Body of pancreas (tissue), 4 donors: ENCODE results near the gene MRRF. TPM values are rescaled to one million over a fixed set of nuclear protein-coding genes. Genes with fewer than 3 reads are reported as not detected.

Experiments used
- ATAC-seq: fragments of 150-250 bp; one replicate; pipeline ENCODE4 v1.9.1; 2016
- DNase-seq, 4 donors: peaks; one replicate each; pipeline ENCODE4 v3.0.0-alpha.2; 2019
- H3K27ac ChIP-seq, 4 donors: fragments of 200-600 bp; sonication (generic); 1 replicate in 3 of 4; 2 replicates in 1 of 4; pipeline versions ENCODE4 v1.5.1 to v1.6.1; 2016 to 2019; ENCODE audit warnings: mild to moderate bottlenecking in 1 of 4, mixed read lengths in 1 of 4, moderate library complexity in 1 of 4
- H3K27me3 ChIP-seq, 2 donors: fragments of 200-600 bp; sonication (generic); one replicate each; pipeline ENCODE4 v1.6.0; 2016; ENCODE audit warnings: mild to moderate bottlenecking in 1 of 2
- H3K36me3 ChIP-seq, 2 donors: fragments of 200-600 bp; sonication (generic); replicated peaks in 1 of 2; 2 replicates each; pipeline ENCODE4 v1.5.1; 2016; ENCODE audit warnings: low read depth in 2 of 2; ENCODE audit not compliant: insufficient read depth in 1 of 2
- H3K4me1 ChIP-seq: fragments of 200-600 bp; sonication (generic); one replicate; pipeline ENCODE4 v1.6.0; 2016
- H3K4me3 ChIP-seq, 2 donors: fragments of 200-600 bp; sonication (generic); 1 replicate in 1 of 2; 2 replicates in 1 of 2; pipeline ENCODE4 v1.5.1; 2016 to 2019
- H3K9me3 ChIP-seq, 3 donors: fragments of 200-600 bp; sonication (generic); 1 replicate in 2 of 3; 2 replicates in 1 of 3; pipeline ENCODE4 v1.5.1; 2016
- CTCF ChIP-seq, 7 experiments: fragments of 450-650 bp in 4 of 7; fragments of 200-600 bp in 3 of 7; sonication (generic) in 3 of 7; IDR thresholded peaks; one replicate each; pipeline ENCODE4 v1.5.1; 2016 to 2019; ENCODE audit warnings: antibody characterized with exemption in 7 of 7
- POLR2A ChIP-seq, 3 donors: fragments of 450-650 bp; IDR thresholded peaks; one replicate each; pipeline ENCODE4 v1.6.1; 2016; ENCODE audit warnings: antibody characterized with exemption in 3 of 3, mild to moderate bottlenecking in 2 of 3
- WGBS, 2 donors: methylation state at CpG; one replicate each; pipeline ENCODE4 v1.1.5; 2017; 5-methylcytosine and 5-hydroxymethylcytosine counted together
- intact Hi-C: fragments of 100-400 bp; cut with DNase I; formaldehyde crosslinking; loops from one replicate; pipeline ENCODE4 v1.15.1; 2023
- small RNA-seq: library from RNA; depleted of rRNA; stranded (forward); fragments of <200 nt; gene quantifications from one replicate; pipeline ENCODE3, GENCODE V24; 2016
- total RNA-seq, 2 donors: library from RNA; depleted of rRNA; stranded (reverse); fragments of >200 nt; gene quantifications; one replicate each; pipeline ENCODE4 v1.1.0, GENCODE V29; 2016

Gene MRRF
- total RNA-seq, 2 donors from 2014 or later = 11.9 to 13.5 TPM

- no peak overlapping the region for H3K4me3 ChIP-seq
- H3K27me3 ChIP-seq = no peaks in the 10 kb centered on the region
- peaks cover 24% of the 10 kb centered on the region for H3K4me1 ChIP-seq
- no peaks in the 10 kb centered on the region for H3K36me3 ChIP-seq
- WGBS, 2 donors = 79 to 88% methylated on average over 22 of the region's 24 CpGs
- no peaks in the 10 kb centered on the region for H3K9me3 ChIP-seq
- no peak overlapping the region for H3K27ac ChIP-seq
- TF ChIP-seq CTCF (IDR thresholded peaks at IDR 0.05) = no peak
- no peak for TF ChIP-seq POLR2A (IDR thresholded peaks at IDR 0.05)
- ATAC-seq (no peak), DNase-seq (no peak)
- intact Hi-C loops = no loop called here
These were observed 112.8 kb downstream of the MRRF start for GRCh38 chr9:122377241-122378164.

GRCh38 chr9:122378236-122378635, 113.6 kb downstream of the MRRF start:
- no peaks in the 10 kb centered on the region for H3K9me3 ChIP-seq
- no peak overlapping the region for H3K4me3 ChIP-seq
- no peak for DNase-seq
- TF ChIP-seq CTCF (IDR thresholded peaks at IDR 0.05) (no peak), POLR2A (IDR thresholded peaks at IDR 0.05) (no peak)
- H3K36me3 ChIP-seq = no peaks in the 10 kb centered on the region
- intact Hi-C loops = no loop called here
- no peak overlapping the region for H3K27ac ChIP-seq
- H3K27me3 ChIP-seq = no peaks in the 10 kb centered on the region
- WGBS, 2 donors = 73 to 95% methylated on average over 4 to 8 of the region's 8 CpGs
- H3K4me1 ChIP-seq = peaks cover 24% of the 10 kb centered on the region
- no peak for ATAC-seq

GRCh38 chr9:122379340-122379739, 114.7 kb downstream of the MRRF start:
- intact Hi-C loops = no loop called here
- DNase-seq (no peak), ATAC-seq (no peak)
- Histone ChIP-seq H3K9me3 (no peaks in the 10 kb centered on the region), H3K4me3 (no peak overlapping the region), H3K27ac (no peak overlapping the region), H3K27me3 (no peaks in the 10 kb centered on the region), H3K4me1 (peaks cover 24% of the 10 kb centered on the region), H3K36me3 (no peaks in the 10 kb centered on the region)
- 50 to 81% methylated on average over 1 of the region's 1 CpG for WGBS, 2 donors
- TF ChIP-seq POLR2A (IDR thresholded peaks at IDR 0.05) (no peak), CTCF (IDR thresholded peaks at IDR 0.05) (no peak)

GRCh38 chr9:122380293-122380692, 115.6 kb downstream of the MRRF start:
- H3K27me3 ChIP-seq = no peaks in the 10 kb centered on the region
- ATAC-seq (no peak), DNase-seq (no peak)
- H3K4me3 ChIP-seq = no peak overlapping the region
- TF ChIP-seq CTCF (IDR thresholded peaks at IDR 0.05) (no peak), POLR2A (IDR thresholded peaks at IDR 0.05) (no peak)
- no peak overlapping the region for H3K27ac ChIP-seq
- H3K9me3 ChIP-seq = no peaks in the 10 kb centered on the region
- no peaks in the 10 kb centered on the region for H3K36me3 ChIP-seq
- intact Hi-C loops = no loop called here
- H3K4me1 ChIP-seq = peaks cover 18% of the 10 kb centered on the region
- 92 to 95% methylated on average over 4 of the region's 4 CpGs for WGBS, 2 donors

Small RNA genes within 50 kb of the gene (small RNA-seq; reads per million reads assigned to genes)
- gene AL162424.1 = not detected

Other genes starting within 250 kb of the MRRF start
- 10 to 100 TPM; 14.5 to 16.8 TPM for gene TTLL11, start 171.6 kb upstream of the MRRF start, total RNA-seq
- gene NDUFA8, start 105.1 kb upstream of the MRRF start, total RNA-seq = 10 to 100 TPM; 11.9 to 16.9 TPM
- gene MORN5, start 105.0 kb upstream of the MRRF start, total RNA-seq = not detected
- 1 to 10 TPM in 1 of 2 donors, not detected in 1; 2.9 TPM for gene LHX6, start 35.9 kb upstream of the MRRF start, total RNA-seq
- 1 to 10 TPM; 4.6 to 5.4 TPM for gene RBM18, start within 50 bp of the MRRF start, total RNA-seq
- 1 to 10 TPM; 2.1 to 3.0 TPM for gene PTGS1, start 106.1 kb downstream of the MRRF start, total RNA-seq
- not detected for gene OR1J1, start 213.0 kb downstream of the MRRF start, total RNA-seq
- not detected for gene OR1J2, start 245.9 kb downstream of the MRRF start, total RNA-seq